ENCODE data around the gene FA2H.

The FA2H gene

GRCh38 chr16:74735554-74735953, 39.1 kb downstream of the FA2H start:
- no peak for TF ChIP-seq CTCF (conservative IDR thresholded peaks at IDR 0.05)

GRCh38 chr16:74735162-74735452, 39.5 kb downstream of the FA2H start:
- H3K27ac ChIP-seq, result no peak overlapping the region
- no peak for TF ChIP-seq CTCF (conservative IDR thresholded peaks at IDR 0.05)

More at GRCh38 chr16:74735554-74735953, 39.1 kb downstream of the FA2H start:
- H3K27ac ChIP-seq, result no peak overlapping the region

GRCh38 chr16:74734361-74735161, 40.1 kb downstream of the FA2H start:
- no peak overlapping the region for H3K27ac ChIP-seq
- no peak for TF ChIP-seq CTCF (conservative IDR thresholded peaks at IDR 0.05)

GRCh38 chr16:74732707-74733350, 41.8 kb downstream of the FA2H start:
- no peak for TF ChIP-seq CTCF (conservative IDR thresholded peaks at IDR 0.05)
- H3K27ac ChIP-seq, result no peak overlapping the region

GRCh38 chr16:74731853-74732477, 42.7 kb downstream of the FA2H start:
- no peak for TF ChIP-seq CTCF (conservative IDR thresholded peaks at IDR 0.05)
- H3K27ac ChIP-seq, result no peak overlapping the region

- no peak for TF ChIP-seq CTCF (conservative IDR thresholded peaks at IDR 0.05)
- no peak overlapping the region for H3K27ac ChIP-seq
Observed at GRCh38 chr16:74729783-74730683, 44.6 kb downstream of the FA2H start.

GRCh38 chr16:74727903-74728302, 46.7 kb downstream of the FA2H start:
- no peak for TF ChIP-seq CTCF (conservative IDR thresholded peaks at IDR 0.05)
- H3K27ac ChIP-seq, result no peak overlapping the region

Data from VCaP (cell line).